IPS DF 6.9 (cell line): ENCODE data around the gene MAPK14.
"Not testable (repeated sequence)": the region's sequence is repeated elsewhere in the genome, so short reads cannot be mapped to it uniquely, and the experiment has no call there.

Source experiments
- DNase-seq: peaks from one replicate; pipeline ENCODE4 v3.0.0-alpha.2; 2013; ENCODE audit warnings: low read depth, low spot score
- H3K27ac ChIP-seq: one replicate; pipeline ENCODE4 v1.5.1; 2013; ENCODE audit warnings: low read length, control low read depth
- H3K27me3 ChIP-seq: 2 replicates; pipeline ENCODE4 v1.6.1; 2013; ENCODE audit warnings: mild to moderate bottlenecking, low read length; ENCODE audit not compliant: control insufficient read depth, insufficient read depth
- H3K36me3 ChIP-seq: 2 replicates; pipeline ENCODE4 v1.6.1; 2013; ENCODE audit warnings: low read length; ENCODE audit not compliant: control insufficient read depth, insufficient read depth
- H3K4me1 ChIP-seq: 2 replicates; pipeline ENCODE4 v1.6.1; 2013; ENCODE audit warnings: low read length; ENCODE audit not compliant: control insufficient read depth, insufficient read depth
- H3K4me3 ChIP-seq: 2 replicates; pipeline ENCODE4 v1.5.1; 2013; ENCODE audit warnings: mild to moderate bottlenecking, low read length
- H3K9me3 ChIP-seq: 2 replicates; pipeline ENCODE4 v1.6.1; 2013; ENCODE audit warnings: low read length, inconsistent platforms; ENCODE audit not compliant: control insufficient read depth, insufficient read depth
- WGBS: extraction: QIAGEN DNeasy Blood & Tissue Kit; methylation state at CpG from one replicate; pipeline ENCODE4 v1.1.7; 2013; ENCODE audit warnings: mixed read lengths, missing lambda C conversion rate; ENCODE audit not compliant: insufficient read length, insufficient coverage; 5-methylcytosine and 5-hydroxymethylcytosine counted together

The MAPK14 gene

DNA sequence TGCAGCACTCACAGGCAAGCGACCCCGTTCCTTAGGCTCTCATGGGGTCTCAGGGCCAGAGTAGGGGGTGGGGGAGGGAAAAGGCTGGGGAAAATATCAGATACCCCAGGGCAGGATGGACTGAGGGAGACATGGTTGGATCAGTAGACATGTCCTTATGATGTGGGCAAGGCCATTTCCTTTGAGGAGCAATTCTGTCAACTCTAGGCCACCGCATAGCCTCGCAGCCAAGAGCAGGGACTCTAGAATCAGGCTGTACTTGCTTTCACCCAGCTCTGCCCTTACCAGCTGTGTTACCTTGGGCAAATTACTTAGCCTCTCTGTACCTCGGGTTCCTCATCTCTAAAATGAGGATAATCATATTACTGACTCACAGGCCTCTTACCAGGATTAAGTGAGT lies 100.5 kb downstream of the MAPK14 start:
- Histone ChIP-seq H3K4me3 (no peak overlapping the region), H3K4me1 (peaks cover 8% of the 10 kb centered on the region), H3K36me3 (no peaks in the 10 kb centered on the region), H3K27ac (no peak overlapping the region), H3K9me3 (no peaks in the 10 kb centered on the region), H3K27me3 (no peaks in the 10 kb centered on the region)
- no CpG with 5 or more reads among the region's 5 CpGs for WGBS
- no peak for DNase-seq

DNA sequence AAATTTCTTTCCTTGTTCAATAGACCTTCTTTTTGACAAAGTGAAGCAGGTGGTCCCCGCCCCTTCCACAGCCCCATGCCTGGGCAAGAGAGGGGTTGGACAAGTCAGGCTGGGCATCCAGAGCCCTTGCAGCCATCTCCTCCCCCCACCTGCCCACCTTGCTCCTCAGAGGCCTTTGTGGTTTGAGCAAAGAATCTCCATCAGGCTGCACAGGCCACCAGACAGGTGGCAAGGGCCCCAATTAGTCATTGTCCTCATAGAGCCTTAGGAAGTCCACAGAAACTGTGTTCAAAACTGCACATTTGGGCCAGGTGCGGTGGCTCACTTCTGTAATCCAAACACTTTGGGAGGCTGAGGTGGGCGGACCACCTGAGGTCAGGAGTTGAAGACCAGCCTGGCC lies 101.2 kb downstream of the MAPK14 start:
- no peak overlapping the region for H3K4me3 ChIP-seq
- H3K27ac ChIP-seq: no peak overlapping the region
- H3K4me1 ChIP-seq: peaks cover 5% of the 10 kb centered on the region; the same call in 1 of the 2 replicates
- DNase-seq: no peak
- H3K27me3 ChIP-seq: no peaks in the 10 kb centered on the region
- H3K9me3 ChIP-seq: no peaks in the 10 kb centered on the region
- WGBS: no CpG with 5 or more reads among the region's 3 CpGs
- H3K36me3 ChIP-seq: no peaks in the 10 kb centered on the region

DNA sequence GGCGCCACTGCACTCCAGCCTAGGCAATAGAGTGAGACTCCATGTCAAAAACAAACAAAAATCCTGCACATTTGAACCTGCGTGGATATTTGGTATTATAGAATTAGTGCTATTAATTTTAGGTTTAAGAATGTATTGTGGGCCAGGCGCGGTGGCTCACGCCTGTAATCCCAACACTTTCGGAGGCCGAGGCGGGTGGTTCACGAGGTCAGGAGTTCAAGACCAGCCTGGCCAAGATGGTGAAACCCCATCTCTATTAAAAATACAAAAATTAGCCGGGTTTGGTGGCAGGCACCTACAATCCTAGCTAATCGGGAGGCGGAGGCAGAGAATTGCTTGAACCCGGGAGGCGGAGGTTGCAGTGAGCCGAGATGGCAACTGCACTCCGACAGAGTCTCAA lies 101.7 kb downstream of the MAPK14 start:
- not testable (repeated sequence) for H3K27me3 ChIP-seq, DNase-seq, H3K36me3 ChIP-seq, H3K9me3 ChIP-seq, H3K4me3 ChIP-seq, H3K27ac ChIP-seq, H3K4me1 ChIP-seq
- WGBS: no CpG with 5 or more reads among the region's 16 CpGs

DNA sequence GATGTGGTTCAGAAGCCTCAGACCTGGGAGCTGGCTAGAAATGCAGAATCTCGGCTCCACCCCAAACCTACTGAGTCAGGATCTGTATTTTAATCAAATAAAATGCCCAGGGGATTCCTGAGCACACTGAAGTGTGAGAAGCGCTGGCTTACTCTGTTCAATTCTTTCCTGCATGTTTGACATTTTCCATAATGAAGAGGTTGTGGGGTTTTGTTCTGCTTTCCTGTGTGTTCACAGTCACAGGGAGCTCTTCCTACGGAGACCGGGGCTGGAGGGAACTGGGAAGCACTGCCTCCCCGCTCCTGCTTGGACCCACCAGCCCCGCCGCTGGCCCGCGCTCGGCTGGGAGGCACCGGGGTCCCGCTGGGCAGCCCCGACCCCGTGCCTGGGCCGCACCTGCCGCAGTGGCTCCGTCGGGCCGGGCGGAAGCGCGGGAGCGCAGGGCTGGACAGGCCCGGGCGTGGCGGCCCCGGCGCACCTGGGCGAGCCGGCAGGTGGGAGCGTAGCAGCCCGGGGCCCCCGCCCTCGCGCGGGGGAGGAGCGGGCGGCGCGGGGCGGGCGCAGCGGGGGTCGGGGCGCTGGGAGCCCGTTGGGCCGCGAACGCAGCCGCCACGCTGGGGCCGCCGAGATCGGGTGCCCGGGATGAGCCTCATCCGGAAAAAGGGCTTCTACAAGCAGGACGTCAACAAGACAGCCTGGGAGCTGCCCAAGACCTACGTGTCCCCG lies 102.5 kb downstream of the MAPK14 start, which contains the start of gene MAPK13:
Gene MAPK13, plus strand, starts transcription at position 573 of the 726 bp plus-strand sequence. Its CDS starts 70 bp downstream, at position 643.
- no CpG with 5 or more reads among the region's 59 CpGs for WGBS
- H3K9me3 ChIP-seq: no peaks in the 10 kb centered on the region
- H3K27me3 ChIP-seq: no peaks in the 10 kb centered on the region
- DNase-seq: no peak
- peak within 1 kb of the TSS; percentile 57 for H3K4me3 ChIP-seq
- no peak within 1 kb of the TSS for H3K27ac ChIP-seq
- no peaks in the 10 kb centered on the region for H3K36me3 ChIP-seq
- H3K4me1 ChIP-seq: peaks cover 5% of the 10 kb centered on the region; the same call in 1 of the 2 replicates

DNA sequence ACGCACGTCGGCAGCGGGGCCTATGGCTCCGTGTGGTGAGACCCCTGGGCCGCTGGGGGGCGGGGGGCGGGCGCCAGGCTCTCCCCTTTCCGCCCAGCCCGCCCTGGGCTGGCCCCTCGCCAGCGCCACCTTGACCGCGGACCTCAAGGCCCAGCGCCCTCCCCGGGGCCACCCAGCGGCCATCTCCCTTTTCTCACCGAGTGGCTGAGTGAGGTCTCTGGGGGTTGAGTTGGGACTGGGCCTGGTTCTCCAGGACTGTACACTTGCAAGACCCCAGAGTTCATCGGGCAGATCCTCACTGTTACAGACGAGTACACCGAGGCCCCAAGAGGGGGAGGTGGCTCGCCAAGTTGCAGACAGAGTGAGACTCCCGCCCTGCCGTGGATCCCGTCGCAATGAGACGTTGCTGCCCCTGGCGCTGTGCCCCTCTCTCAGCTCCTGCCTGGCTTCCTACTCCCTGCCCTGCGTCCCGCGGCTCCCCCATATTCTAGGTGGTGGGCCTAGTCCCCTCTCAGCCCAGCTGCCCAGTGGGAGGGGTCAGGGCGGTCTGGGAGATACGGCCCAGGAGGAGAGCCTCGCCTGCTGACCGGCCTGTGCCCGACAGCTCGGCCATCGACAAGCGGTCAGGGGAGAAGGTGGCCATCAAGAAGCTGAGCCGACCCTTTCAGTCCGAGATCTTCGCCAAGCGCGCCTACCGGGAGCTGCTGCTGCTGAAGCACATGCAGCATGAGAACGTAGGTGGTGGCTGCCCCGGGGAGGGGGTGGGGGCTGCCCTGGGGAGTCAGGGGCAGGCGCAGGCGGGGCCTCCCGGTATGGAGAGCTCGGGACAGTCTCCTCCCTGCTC lies 103.3 kb downstream of the MAPK14 start:
- H3K27me3 ChIP-seq: no peaks in the 10 kb centered on the region
- H3K4me1 ChIP-seq: peaks cover 5% of the 10 kb centered on the region; the same call in 1 of the 2 replicates
- H3K4me3 ChIP-seq: peak overlapping the region; percentile 57; the same call in 1 of the 2 replicates
- no peak for DNase-seq
- WGBS: no CpG with 5 or more reads among the region's 52 CpGs
- H3K36me3 ChIP-seq: no peaks in the 10 kb centered on the region
- no peak overlapping the region for H3K27ac ChIP-seq
- H3K9me3 ChIP-seq: no peaks in the 10 kb centered on the region

DNA sequence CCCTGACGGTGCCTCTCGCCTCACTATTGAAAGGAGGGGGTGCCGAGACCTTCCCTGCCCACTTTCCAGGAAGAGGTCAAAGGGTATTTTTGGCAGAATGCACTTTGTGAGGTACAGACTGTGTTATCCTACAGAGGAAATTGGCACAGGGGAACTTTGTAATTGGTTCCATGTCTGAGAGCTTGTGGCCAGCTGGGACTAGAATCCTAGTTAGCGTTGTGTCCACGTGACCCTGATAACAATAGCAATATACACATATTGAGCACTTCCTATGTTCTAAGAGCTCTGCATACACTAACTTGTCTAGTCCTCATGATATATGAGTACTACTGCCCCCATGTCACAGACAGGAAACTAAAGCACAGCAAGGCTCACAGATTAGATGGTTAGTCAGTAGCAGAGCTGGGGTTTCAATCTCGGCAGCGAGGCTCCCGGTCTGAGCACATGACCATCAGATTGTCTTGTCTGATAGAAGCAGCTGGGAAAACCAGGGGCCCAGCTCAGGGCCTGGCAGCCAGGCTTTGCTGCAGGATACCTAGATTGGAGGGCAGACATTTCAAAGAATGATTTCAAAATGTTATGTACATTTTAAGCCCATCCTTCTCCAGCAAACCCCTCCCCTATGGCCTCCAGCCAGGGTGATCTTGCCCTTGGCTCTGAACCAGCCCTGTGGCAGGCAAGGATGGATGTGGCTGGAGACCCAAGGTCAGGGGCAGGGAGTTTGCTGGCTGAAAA lies 104.1 kb downstream of the MAPK14 start:
- DNase-seq: no peak
- H3K4me1 ChIP-seq: peaks cover 5% of the 10 kb centered on the region; the same call in 1 of the 2 replicates
- H3K27me3 ChIP-seq: no peaks in the 10 kb centered on the region
- H3K9me3 ChIP-seq: no peaks in the 10 kb centered on the region
- H3K4me3 ChIP-seq: no peak overlapping the region; the same call in 1 of the 2 replicates
- no peak overlapping the region for H3K27ac ChIP-seq
- no CpG with 5 or more reads among the region's 8 CpGs for WGBS
- no peaks in the 10 kb centered on the region for H3K36me3 ChIP-seq

DNA sequence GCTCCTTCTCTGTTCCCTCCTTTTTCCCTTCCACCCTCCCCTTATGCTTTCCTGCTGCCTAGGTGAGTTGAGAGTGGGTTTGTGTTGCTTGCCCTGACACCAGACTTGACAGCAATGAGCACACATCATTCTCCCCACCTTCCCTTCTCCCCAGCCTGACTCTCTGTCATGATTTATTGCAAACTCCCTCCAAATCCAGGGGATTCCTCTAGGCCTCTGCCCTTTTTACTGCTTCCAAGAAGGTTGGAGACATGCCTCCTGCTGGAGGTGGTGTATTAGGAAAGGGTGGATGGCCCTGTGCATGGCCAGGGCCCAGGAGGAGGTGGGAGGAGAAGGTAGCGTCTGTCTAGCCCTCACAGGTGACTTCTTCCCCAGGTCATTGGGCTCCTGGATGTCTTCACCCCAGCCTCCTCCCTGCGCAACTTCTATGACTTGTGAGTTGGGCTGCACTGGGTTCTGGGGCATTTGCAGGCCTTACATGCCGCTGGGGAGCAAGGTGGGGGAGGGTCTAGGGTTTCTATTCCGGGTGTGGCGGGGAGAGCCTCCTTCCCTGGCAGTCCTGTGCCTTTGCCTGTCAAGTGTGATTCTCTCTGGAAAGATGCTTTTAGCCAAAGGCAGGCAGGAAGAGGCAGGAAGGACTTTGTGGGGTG lies 104.8 kb downstream of the MAPK14 start:
- no CpG with 5 or more reads among the region's 5 CpGs for WGBS

DNA sequence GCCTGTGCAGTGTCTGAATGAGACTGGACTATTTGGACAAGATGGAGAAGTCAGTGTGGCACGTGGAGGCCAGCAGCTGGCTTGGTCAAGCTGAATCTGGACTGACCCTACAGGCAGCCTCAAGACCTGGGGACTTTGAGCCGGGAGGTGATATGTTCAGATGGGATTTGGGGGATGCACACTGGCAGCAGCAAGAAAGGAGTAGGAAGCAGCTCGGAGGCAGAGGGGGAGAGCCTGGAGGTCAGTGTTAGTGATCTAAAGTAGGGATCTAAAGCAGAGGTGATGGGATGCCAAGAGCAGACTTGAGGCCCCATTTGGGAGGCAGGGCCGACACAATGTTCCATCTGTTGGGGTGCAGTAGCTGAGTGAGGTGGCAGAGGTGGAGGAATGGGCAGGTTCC lies 105.5 kb downstream of the MAPK14 start:
- no peak overlapping the region for H3K27ac ChIP-seq
- H3K27me3 ChIP-seq: no peaks in the 10 kb centered on the region
- H3K4me3 ChIP-seq: no peak overlapping the region
- no CpG with 5 or more reads among the region's 4 CpGs for WGBS
- no peak for DNase-seq
- H3K4me1 ChIP-seq: peaks cover 5% of the 10 kb centered on the region; the same call in 1 of the 2 replicates
- H3K9me3 ChIP-seq: no peaks in the 10 kb centered on the region
- no peaks in the 10 kb centered on the region for H3K36me3 ChIP-seq

More for the DNA sequence above, 104.8 kb downstream of the MAPK14 start:
- peaks cover 5% of the 10 kb centered on the region; the same call in 1 of the 2 replicates for H3K4me1 ChIP-seq
- H3K4me3 ChIP-seq: no peak overlapping the region
- no peak overlapping the region for H3K27ac ChIP-seq
- H3K9me3 ChIP-seq: no peaks in the 10 kb centered on the region
- no peaks in the 10 kb centered on the region for H3K27me3 ChIP-seq
- H3K36me3 ChIP-seq: no peaks in the 10 kb centered on the region
- no peak for DNase-seq

DNA sequence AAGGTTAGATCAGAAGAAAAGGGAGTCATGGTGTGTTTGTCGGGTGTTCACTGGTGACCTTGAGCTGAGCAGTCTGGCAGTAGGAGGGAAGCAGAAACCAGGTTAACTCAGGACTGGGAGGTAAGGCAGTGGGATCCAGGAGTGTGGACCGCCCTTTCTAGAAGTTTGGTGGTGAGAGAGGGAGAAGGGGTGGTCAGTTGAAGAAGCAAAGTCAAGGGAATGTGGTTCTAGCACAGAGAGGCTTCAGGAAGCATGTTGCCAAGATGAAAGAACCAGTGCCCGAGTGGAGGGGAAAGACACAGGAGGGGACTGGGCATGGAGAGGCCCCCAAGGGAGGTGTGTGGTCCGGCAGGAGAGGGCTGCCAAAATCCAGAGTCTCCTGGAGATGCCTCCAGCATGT lies 106.3 kb downstream of the MAPK14 start:
- Histone ChIP-seq H3K9me3 (no peaks in the 10 kb centered on the region), H3K27me3 (no peaks in the 10 kb centered on the region), H3K27ac (no peak overlapping the region), H3K4me3 (no peak overlapping the region), H3K4me1 (peaks cover 5% of the 10 kb centered on the region; the same call in 1 of the 2 replicates), H3K36me3 (no peaks in the 10 kb centered on the region)
- no peak for DNase-seq
- no CpG with 5 or more reads among the region's 4 CpGs for WGBS
